ENCODE data around the gene DLX2.

GRCh38 chr2:172143817-172144216, 41.1 kb upstream of the DLX2 start:
- TF ChIP-seq CTCF (IDR thresholded peaks at IDR 0.05) (no peak), POLR2AphosphoS5 (IDR thresholded peaks at IDR 0.05; ENCODE audit: low read depth, low read length) (no peak), SIN3A (IDR thresholded peaks at IDR 0.05; ENCODE audit: borderline replicate concordance, insufficient read depth, low read depth, low read length) (no peak)
